ENCODE results near the gene ORAI3.

ORAI3 gene

DNA sequence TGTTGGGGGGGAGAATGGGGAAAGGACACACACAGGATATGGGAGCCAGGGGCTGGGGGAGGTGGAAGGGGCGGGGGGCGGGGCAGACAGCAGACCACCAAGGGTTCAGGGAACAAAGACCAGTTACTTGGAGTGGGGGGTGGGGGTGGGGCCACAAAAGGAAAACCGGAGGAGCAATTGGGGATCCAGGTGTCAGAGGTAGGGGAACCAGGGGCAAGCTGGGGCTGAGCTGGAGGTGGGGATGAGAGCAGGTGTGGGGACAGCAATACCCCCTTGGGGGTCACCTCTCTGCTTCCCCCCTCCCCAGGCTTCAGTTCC, 1.4 kb upstream of the ORAI3 start:
- no peak for DNase-seq (ENCODE audit: extremely low read depth, insufficient read length)
- Histone ChIP-seq H3K36me3 (ENCODE audit: control insufficient read depth, insufficient read depth, low read length) (peaks cover 4% of the 10 kb centered on the region), H3K27me3 (replicated peaks; ENCODE audit: control insufficient read depth, insufficient read depth, low read length) (no peaks in the 10 kb centered on the region), H3K4me3 (replicated peaks; ENCODE audit: low read depth, low read length) (no peak overlapping the region)
- TF ChIP-seq, protein P1, sequence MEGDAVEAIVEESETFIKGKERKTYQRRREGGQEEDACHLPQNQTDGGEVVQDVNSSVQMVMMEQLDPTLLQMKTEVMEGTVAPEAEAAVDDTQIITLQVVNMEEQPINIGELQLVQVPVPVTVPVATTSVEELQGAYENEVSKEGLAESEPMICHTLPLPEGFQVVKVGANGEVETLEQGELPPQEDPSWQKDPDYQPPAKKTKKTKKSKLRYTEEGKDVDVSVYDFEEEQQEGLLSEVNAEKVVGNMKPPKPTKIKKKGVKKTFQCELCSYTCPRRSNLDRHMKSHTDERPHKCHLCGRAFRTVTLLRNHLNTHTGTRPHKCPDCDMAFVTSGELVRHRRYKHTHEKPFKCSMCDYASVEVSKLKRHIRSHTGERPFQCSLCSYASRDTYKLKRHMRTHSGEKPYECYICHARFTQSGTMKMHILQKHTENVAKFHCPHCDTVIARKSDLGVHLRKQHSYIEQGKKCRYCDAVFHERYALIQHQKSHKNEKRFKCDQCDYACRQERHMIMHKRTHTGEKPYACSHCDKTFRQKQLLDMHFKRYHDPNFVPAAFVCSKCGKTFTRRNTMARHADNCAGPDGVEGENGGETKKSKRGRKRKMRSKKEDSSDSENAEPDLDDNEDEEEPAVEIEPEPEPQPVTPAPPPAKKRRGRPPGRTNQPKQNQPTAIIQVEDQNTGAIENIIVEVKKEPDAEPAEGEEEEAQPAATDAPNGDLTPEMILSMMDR (IDR thresholded peaks at IDR 0.05; ENCODE audit: insufficient read depth, low read length, poor library complexity, severe bottlenecking) = no peak

DNA sequence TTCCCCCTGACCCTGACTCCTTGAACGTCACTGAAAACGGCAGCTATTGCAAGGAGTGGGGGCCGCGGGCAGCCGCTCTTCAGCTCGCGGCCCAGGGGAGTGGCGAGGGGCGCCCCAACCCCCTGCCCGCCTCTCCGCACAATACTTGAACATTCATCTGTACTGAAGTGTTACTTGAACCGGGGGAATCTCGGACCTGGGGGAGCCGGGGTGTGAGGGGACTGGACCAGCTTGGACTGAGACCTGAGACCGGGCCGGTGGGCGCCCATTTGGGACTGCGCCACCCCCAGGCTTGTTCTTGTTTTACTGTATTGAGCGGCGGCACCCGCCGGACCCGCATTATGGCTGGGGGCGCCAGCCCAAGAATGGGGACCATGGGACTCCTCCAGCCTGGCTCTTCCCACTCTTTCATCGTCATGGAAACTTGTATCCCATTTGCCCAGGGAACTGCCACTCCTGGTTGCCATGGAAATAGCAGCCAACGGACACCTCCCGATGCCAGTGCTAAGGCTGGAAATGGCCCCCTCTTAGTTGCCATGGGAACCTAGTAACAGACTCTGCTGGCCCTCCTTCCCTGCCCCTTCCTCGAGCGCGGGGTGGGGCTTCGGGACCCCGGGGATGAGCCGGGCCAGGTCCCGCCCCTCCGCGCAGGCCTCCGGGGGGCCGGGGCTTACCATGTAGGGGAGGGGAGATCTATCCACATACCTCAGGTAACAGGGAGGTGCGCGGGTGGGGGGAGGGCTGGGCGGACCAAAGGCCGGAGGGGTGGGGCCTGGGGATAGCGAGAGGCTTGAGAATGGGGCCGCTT, 805 bp upstream of the ORAI3 start:
- TF ChIP-seq, protein P1 (IDR thresholded peaks at IDR 0.05; ENCODE audit: insufficient read depth, low read length, poor library complexity, severe bottlenecking) = no peak
- Histone ChIP-seq H3K36me3 (ENCODE audit: control insufficient read depth, insufficient read depth, low read length) (peaks cover 4% of the 10 kb centered on the region), H3K27me3 (replicated peaks; ENCODE audit: control insufficient read depth, insufficient read depth, low read length) (no peaks in the 10 kb centered on the region), H3K4me3 (replicated peaks; ENCODE audit: low read depth, low read length) (peak overlapping the region; percentile 90)
- peak; percentile 53 for DNase-seq (ENCODE audit: extremely low read depth, insufficient read length)

DNA sequence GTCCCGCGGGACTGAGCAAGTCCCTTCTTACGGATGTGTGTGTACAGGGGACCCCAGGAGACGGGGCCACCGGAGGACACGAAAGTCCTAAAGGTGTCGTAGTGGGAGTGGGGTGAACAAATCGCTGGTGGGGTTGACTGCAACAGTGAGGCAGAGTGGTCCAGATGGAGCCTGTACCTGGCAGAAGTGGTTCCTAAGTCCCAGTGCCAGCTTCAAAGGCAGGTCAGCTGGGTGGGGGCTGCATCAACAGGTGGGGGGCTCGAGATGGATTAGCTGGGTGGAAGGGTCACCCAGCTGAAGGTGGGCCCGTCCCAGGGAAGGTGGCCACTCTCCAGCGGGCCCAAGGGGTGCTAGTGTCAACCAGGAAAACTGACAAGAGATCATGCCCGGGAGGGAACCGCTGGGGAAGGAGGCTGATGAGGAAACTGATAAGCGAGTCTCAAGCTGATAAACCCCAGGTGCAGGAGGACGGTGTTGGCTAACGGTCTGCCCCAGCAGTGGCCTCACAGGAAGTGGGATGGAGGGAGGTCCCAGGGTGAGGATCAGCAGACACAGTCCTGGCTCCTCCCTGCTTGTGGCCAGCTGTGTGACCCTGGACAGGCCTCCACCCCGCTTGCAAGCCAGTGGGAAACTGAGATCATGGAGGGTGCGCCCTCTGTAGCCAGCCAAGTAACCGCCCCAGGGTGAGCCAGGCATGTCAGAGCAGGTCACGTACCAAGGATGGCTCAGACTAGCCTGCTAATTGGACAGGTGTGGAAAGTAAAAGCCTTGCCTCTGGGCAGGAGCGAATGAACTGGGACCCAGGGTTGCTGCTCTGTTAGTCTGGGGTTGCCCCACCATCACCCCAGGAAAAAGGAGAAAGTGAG, 1.0 kb downstream of the ORAI3 start:
- peak; percentile 72 for DNase-seq (ENCODE audit: extremely low read depth, insufficient read length)
- H3K27me3 ChIP-seq (replicated peaks; ENCODE audit: control insufficient read depth, insufficient read depth, low read length) = no peaks in the 10 kb centered on the region
- peak overlapping the region; percentile 90 for H3K4me3 ChIP-seq (replicated peaks; ENCODE audit: low read depth, low read length)
- TF ChIP-seq, protein P1 (IDR thresholded peaks at IDR 0.05; ENCODE audit: insufficient read depth, low read length, poor library complexity, severe bottlenecking) = peak; percentile 54
- H3K36me3 ChIP-seq (ENCODE audit: control insufficient read depth, insufficient read depth, low read length) = peaks cover 2% of the 10 kb centered on the region

DNA sequence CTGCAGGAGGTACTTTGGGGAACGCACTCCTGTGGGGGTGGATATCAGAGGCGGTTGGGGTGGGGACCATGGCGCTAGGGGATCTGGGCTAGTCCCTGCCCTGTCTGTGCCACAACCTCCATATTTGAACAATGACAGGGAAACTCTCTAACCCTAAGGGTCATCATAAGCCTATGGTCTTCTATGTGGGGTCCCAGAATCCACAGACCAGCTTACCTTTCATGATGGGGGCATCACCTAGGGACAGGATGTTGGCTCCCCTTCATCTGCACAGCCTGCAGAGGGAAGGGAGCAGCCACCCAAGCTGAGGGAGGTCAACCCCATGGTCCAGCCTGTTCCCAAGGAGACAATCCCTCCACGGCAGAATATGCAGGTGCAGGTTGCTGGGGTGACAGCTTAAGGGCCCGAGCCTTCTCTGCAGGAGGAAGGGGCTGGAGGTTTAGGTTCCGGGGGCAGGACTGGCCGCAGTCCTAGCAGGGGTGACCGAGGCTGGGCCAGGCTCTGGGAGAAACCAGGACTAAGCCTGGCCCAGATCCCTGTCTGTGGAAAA, 1.7 kb downstream of the ORAI3 start:
- H3K36me3 ChIP-seq (ENCODE audit: control insufficient read depth, insufficient read depth, low read length) = peaks cover 2% of the 10 kb centered on the region
- no peak for DNase-seq (ENCODE audit: extremely low read depth, insufficient read length)
- peak overlapping the region; percentile 90 for H3K4me3 ChIP-seq (replicated peaks; ENCODE audit: low read depth, low read length)
- TF ChIP-seq, protein P1 (IDR thresholded peaks at IDR 0.05; ENCODE audit: insufficient read depth, low read length, poor library complexity, severe bottlenecking) = no peak
- H3K27me3 ChIP-seq (replicated peaks; ENCODE audit: control insufficient read depth, insufficient read depth, low read length) = no peaks in the 10 kb centered on the region

DNA sequence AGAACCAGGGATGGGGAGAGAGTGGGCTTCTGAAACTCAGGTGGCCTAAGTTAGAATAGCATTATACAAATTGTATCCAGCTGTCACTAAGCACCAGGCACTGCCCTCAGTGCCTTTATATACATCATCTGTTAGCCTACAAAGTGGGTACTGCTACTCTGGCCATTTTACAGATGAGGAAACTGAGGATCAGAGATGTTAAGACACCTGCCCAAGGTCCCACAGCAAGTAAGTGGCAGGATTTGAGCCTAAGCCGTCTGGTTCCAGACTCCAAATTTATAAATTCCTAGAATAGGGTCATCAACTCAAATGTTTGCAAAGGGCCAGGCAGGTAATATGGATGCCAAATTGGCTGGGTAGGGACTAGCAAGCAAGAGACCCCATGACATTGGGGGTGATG, 2.3 kb downstream of the ORAI3 start:
- no peaks in the 10 kb centered on the region for H3K27me3 ChIP-seq (replicated peaks; ENCODE audit: control insufficient read depth, insufficient read depth, low read length)
- H3K36me3 ChIP-seq (ENCODE audit: control insufficient read depth, insufficient read depth, low read length) = peaks cover 2% of the 10 kb centered on the region
- DNase-seq (ENCODE audit: extremely low read depth, insufficient read length) = no peak
- TF ChIP-seq, protein P1 (IDR thresholded peaks at IDR 0.05; ENCODE audit: insufficient read depth, low read length, poor library complexity, severe bottlenecking) = no peak
- H3K4me3 ChIP-seq (replicated peaks; ENCODE audit: low read depth, low read length) = no peak overlapping the region

All from GM06990 (cell line).